ENCODE measurements around the gene CDCA4. TPM values are rescaled to one million over a fixed set of nuclear protein-coding genes. Genes with fewer than 3 reads are reported as not detected.

The CDCA4 gene
- polyA plus RNA-seq, 2 of the 4 experiments (the other 2 are of a cell fraction), result 24.2 to 26.9 TPM

DNA sequence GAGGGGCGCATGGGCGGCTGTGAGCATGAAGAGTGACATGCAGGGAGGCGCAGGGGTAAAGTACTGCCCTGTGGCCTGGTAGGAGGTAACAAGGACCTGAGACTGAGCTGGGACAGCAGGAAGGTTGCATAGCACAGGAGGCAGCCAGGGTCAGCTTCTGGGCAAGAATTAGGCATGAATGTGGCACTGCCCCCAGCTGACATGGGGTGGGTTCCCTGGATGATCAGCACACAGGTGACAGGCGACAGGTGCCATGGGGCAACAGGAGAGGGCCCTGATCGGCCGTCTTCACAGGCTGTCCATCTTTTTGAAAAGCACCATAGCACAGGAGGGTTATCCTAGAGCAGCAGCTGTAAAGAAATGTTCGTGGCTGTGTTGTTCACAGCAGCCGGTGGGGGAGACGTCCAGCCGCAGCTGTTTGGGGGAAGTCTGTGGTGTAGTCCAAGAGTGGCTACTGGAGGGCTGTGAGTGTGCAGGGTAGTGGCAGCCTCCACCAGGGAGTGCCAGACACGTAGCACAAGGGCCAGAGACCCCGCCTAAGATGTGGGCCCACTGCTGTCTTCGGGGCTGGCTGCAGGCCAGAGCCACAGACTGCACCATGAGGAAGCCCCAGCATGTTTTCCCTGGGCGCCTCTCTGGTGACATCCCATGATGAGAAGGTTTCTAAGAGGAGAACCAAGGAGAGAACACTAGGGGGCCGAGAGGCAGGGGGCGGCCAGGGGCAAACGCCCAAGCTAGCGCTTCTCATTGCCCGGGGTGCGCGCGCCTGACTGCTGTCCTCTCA lies 26.9 kb downstream of the CDCA4 start:
- CTCF ChIA-PET, result interaction anchor here (0.5 to 4.0 kb wide), 10 partner anchors 9 to 980 kb away, joined by 3 to 40 read pairs (median 6); partner anchors contain the start of gene CLBA1
- Histone ChIP-seq H3K4me1 (no peaks in the 10 kb centered on the region), H3K27ac (no peak overlapping the region), H3K4me3 (no peak overlapping the region), H3K9me3 (peaks cover 3% of the 10 kb centered on the region; the same call in 1 of the 3 replicates), H3K4me2 (no peak overlapping the region)
- ATAC-seq (peak; percentile 33 to 37; a peak in 3 of 6 replicates), DNase-seq (ENCODE audit: low read depth in 1 of 2, low spot score in 1 of 2) (no peak), FAIRE-seq (no peak)
- 90% methylated on average over 18 of the region's 22 CpGs for WGBS (ENCODE audit: missing lambda C conversion rate)
- TF ChIP-seq FOXS1 (CRISPR knock-in tag; IDR thresholded peaks at IDR 0.05), result no peak
- no peak for TF ChIP-seq BHLHE40 (IDR thresholded peaks at IDR 0.05; ENCODE audit: low read depth, low read length)
- TF ChIP-seq SMC3 (IDR thresholded peaks at IDR 0.05), result no peak
- no peak for TF ChIP-seq JUN (IDR thresholded peaks at IDR 0.05)
- no peak for TF ChIP-seq TFCP2L1 (CRISPR knock-in tag; IDR thresholded peaks at IDR 0.05)
- TF ChIP-seq MYC (IDR thresholded peaks at IDR 0.05; ENCODE audit: borderline replicate concordance, low read length), result no peak
- TF ChIP-seq, protein P1, sequence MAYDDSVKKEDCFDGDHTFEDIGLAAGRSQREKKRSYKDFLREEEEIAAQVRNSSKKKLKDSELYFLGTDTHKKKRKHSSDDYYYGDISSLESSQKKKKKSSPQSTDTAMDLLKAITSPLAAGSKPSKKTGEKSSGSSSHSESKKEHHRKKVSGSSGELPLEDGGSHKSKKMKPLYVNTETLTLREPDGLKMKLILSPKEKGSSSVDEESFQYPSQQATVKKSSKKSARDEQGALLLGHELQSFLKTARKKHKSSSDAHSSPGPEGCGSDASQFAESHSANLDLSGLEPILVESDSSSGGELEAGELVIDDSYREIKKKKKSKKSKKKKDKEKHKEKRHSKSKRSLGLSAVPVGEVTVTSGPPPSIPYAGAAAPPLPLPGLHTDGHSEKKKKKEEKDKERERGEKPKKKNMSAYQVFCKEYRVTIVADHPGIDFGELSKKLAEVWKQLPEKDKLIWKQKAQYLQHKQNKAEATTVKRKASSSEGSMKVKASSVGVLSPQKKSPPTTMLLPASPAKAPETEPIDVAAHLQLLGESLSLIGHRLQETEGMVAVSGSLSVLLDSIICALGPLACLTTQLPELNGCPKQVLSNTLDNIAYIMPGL (CRISPR knock-in tag; IDR thresholded peaks at IDR 0.05; ENCODE audit: borderline replicate concordance), result no peak
- no peak for TF ChIP-seq RAD21 (conservative IDR thresholded peaks at IDR 0.05 in 1 of 2, IDR thresholded peaks at IDR 0.05 in 1 of 2)
- no peak for TF ChIP-seq SREBF2 (IDR thresholded peaks at IDR 0.05)
- TF ChIP-seq EHMT2 (IDR thresholded peaks at IDR 0.05; ENCODE audit: low read depth), result no peak
- no peak for TF ChIP-seq RNF2 (IDR thresholded peaks at IDR 0.05; ENCODE audit: borderline replicate concordance, low read depth)
- TF ChIP-seq NFE2L2 (conservative IDR thresholded peaks at IDR 0.05; ENCODE audit: low read length), result no peak
- no peak for TF ChIP-seq KDM1A (IDR thresholded peaks at IDR 0.05; ENCODE audit: low read depth)
- TF ChIP-seq ZNF302 (CRISPR knock-in tag; IDR thresholded peaks at IDR 0.05), result no peak
- TF ChIP-seq, protein P2, sequence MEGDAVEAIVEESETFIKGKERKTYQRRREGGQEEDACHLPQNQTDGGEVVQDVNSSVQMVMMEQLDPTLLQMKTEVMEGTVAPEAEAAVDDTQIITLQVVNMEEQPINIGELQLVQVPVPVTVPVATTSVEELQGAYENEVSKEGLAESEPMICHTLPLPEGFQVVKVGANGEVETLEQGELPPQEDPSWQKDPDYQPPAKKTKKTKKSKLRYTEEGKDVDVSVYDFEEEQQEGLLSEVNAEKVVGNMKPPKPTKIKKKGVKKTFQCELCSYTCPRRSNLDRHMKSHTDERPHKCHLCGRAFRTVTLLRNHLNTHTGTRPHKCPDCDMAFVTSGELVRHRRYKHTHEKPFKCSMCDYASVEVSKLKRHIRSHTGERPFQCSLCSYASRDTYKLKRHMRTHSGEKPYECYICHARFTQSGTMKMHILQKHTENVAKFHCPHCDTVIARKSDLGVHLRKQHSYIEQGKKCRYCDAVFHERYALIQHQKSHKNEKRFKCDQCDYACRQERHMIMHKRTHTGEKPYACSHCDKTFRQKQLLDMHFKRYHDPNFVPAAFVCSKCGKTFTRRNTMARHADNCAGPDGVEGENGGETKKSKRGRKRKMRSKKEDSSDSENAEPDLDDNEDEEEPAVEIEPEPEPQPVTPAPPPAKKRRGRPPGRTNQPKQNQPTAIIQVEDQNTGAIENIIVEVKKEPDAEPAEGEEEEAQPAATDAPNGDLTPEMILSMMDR (IDR thresholded peaks at IDR 0.05), result no peak
- POLR2A ChIA-PET, result interaction anchor here (2.0 kb wide), 1 partner anchor 27 kb away, joined by 5 read pairs; the partner anchor contains the start of gene CDCA4

DNA sequence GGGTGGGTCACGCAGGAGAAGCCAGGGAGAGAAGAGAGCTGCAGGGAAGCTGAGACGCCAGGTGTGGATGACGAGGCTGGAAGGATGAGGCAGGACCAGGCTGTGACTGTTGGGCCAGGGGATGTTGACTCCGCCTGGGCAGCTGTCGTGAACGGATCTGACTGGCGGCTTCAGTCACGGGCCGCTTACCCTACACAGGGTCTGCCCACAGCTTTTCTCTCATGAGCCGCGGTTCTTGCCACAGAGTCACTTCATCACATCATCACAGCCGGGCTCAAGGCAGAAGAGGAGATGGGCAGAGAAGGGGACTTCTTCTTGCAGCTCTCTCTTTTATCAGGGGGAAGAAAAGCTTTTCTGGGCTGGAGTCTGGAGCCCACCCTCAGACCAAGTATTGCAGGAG lies 27.6 kb downstream of the CDCA4 start:
- CTCF ChIA-PET, result interaction anchor here (1.1 to 4.0 kb wide), 8 partner anchors 10 to 51 kb away, joined by 3 to 40 read pairs (median 12); no protein-coding TSS in a partner anchor
- 95% methylated on average over 12 of the region's 12 CpGs for whole genome bisulfite sequencing (ENCODE audit: missing lambda C conversion rate)
- TF ChIP-seq HEYL (CRISPR knock-in tag; IDR thresholded peaks at IDR 0.05) (no peak), CEBPB (IDR thresholded peaks at IDR 0.05) (no peak), KDM5A (IDR thresholded peaks at IDR 0.05) (no peak), FOSL2 (IDR thresholded peaks at IDR 0.05) (no peak), FOSL2 (CRISPR knock-in tag; IDR thresholded peaks at IDR 0.05) (no peak), MAFK (IDR thresholded peaks at IDR 0.05; ENCODE audit: partially characterized antibody) (no peak), SREBF2 (IDR thresholded peaks at IDR 0.05) (no peak), EHMT2 (IDR thresholded peaks at IDR 0.05; ENCODE audit: low read depth) (no peak), ZSCAN20 (CRISPR knock-in tag; IDR thresholded peaks at IDR 0.05) (no peak), POLR2A (IDR thresholded peaks at IDR 0.05; ENCODE audit: low read length) (no peak), NPAS2 (CRISPR knock-in tag; IDR thresholded peaks at IDR 0.05; ENCODE audit: borderline replicate concordance) (no peak), ZC3H11A (IDR thresholded peaks at IDR 0.05) (no peak), CHD2 (IDR thresholded peaks at IDR 0.05; ENCODE audit: low read length, partially characterized antibody) (no peak)
- TF ChIP-seq, protein P3, sequence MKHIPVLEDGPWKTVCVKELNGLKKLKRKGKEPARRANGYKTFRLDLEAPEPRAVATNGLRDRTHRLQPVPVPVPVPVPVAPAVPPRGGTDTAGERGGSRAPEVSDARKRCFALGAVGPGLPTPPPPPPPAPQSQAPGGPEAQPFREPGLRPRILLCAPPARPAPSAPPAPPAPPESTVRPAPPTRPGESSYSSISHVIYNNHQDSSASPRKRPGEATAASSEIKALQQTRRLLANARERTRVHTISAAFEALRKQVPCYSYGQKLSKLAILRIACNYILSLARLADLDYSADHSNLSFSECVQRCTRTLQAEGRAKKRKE (CRISPR knock-in tag; IDR thresholded peaks at IDR 0.05; ENCODE audit: low read depth), result no peak
- TF ChIP-seq, protein P4, sequence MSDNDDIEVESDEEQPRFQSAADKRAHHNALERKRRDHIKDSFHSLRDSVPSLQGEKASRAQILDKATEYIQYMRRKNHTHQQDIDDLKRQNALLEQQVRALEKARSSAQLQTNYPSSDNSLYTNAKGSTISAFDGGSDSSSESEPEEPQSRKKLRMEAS (IDR thresholded peaks at IDR 0.05), result no peak
- TF ChIP-seq, protein P5, sequence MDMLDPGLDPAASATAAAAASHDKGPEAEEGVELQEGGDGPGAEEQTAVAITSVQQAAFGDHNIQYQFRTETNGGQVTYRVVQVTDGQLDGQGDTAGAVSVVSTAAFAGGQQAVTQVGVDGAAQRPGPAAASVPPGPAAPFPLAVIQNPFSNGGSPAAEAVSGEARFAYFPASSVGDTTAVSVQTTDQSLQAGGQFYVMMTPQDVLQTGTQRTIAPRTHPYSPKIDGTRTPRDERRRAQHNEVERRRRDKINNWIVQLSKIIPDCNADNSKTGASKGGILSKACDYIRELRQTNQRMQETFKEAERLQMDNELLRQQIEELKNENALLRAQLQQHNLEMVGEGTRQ (IDR thresholded peaks at IDR 0.05), result no peak
- TF ChIP-seq, protein P6, sequence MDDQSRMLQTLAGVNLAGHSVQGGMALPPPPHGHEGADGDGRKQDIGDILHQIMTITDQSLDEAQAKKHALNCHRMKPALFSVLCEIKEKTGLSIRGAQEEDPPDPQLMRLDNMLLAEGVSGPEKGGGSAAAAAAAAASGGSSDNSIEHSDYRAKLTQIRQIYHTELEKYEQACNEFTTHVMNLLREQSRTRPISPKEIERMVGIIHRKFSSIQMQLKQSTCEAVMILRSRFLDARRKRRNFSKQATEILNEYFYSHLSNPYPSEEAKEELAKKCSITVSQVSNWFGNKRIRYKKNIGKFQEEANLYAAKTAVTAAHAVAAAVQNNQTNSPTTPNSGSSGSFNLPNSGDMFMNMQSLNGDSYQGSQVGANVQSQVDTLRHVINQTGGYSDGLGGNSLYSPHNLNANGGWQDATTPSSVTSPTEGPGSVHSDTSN (IDR thresholded peaks at IDR 0.05), result no peak
- Histone ChIP-seq H3K4me1 (no peaks in the 10 kb centered on the region), H3K27ac (no peak overlapping the region), H3K9me3 (no peaks in the 10 kb centered on the region), H3K4me2 (no peak overlapping the region), H3K4me3 (no peak overlapping the region)
- DNase-seq (ENCODE audit: low read depth in 1 of 2, low spot score in 1 of 2) (no peak), FAIRE-seq (no peak), ATAC-seq (no peak)
- POLR2A ChIA-PET, result interaction anchor here (2.0 kb wide), 1 partner anchor 28 kb away, joined by 5 read pairs; the partner anchor contains the start of gene CDCA4

Measured in A549 (cell line).